ENCODE measurements around the gene PDX1.

PDX1 gene

GRCh38 chr13:27922883-27923612, 3.2 kb downstream of the PDX1 start:
- FAIRE-seq, result no peak
- no peak for DNase-seq (ENCODE audit: low spot score)

GRCh38 chr13:27923794-27924528, 4.2 kb downstream of the PDX1 start:
- FAIRE-seq (no peak), DNase-seq (ENCODE audit: low spot score) (no peak)

GRCh38 chr13:27924529-27925141, 4.8 kb downstream of the PDX1 start:
- FAIRE-seq, result no peak
- DNase-seq (ENCODE audit: low spot score), result no peak

GRCh38 chr13:27925220-27925991, 5.6 kb downstream of the PDX1 start:
- DNase-seq (ENCODE audit: low spot score), result no peak
- no peak for FAIRE-seq

GRCh38 chr13:27926644-27927434, 7.0 kb downstream of the PDX1 start:
- no peak for DNase-seq (ENCODE audit: low spot score)
- no peak for FAIRE-seq

- DNase-seq (ENCODE audit: low spot score) (no peak), FAIRE-seq (no peak)
Observed at GRCh38 chr13:27927444-27928352, 7.9 kb downstream of the PDX1 start.

- FAIRE-seq (no peak), DNase-seq (ENCODE audit: low spot score) (no peak)
Observed at GRCh38 chr13:27928353-27928804, 8.6 kb downstream of the PDX1 start.

- DNase-seq (ENCODE audit: low spot score) (no peak), FAIRE-seq (no peak)
Observed at GRCh38 chr13:27928805-27929753, 9.3 kb downstream of the PDX1 start.

GRCh38 chr13:27929868-27930267, 10.1 kb downstream of the PDX1 start:
- FAIRE-seq, result no peak
- DNase-seq (ENCODE audit: low spot score), result no peak

GRCh38 chr13:27933118-27933517, 13.3 kb downstream of the PDX1 start:
- no peak for DNase-seq (ENCODE audit: low spot score)
- no peak for FAIRE-seq

- FAIRE-seq (no peak), DNase-seq (ENCODE audit: low spot score) (no peak)
Observed at GRCh38 chr13:27933580-27934328, 14.0 kb downstream of the PDX1 start.

- no peak for FAIRE-seq
- DNase-seq (ENCODE audit: low spot score), result no peak
Observed at GRCh38 chr13:27942972-27943371, 23.2 kb downstream of the PDX1 start.

- DNase-seq (ENCODE audit: low spot score) (no peak), FAIRE-seq (no peak)
Observed at GRCh38 chr13:27952876-27953675, 33.3 kb downstream of the PDX1 start.

- FAIRE-seq (no peak), DNase-seq (ENCODE audit: low spot score) (no peak)
Observed at GRCh38 chr13:27953676-27954405, 34.0 kb downstream of the PDX1 start.

GRCh38 chr13:27954406-27954851, 34.6 kb downstream of the PDX1 start:
- FAIRE-seq, result no peak
- no peak for DNase-seq (ENCODE audit: low spot score)

GRCh38 chr13:27955014-27955591, 35.3 kb downstream of the PDX1 start:
- no peak for FAIRE-seq
- no peak for DNase-seq (ENCODE audit: low spot score)

Measured in RCC 7860 (cell line).